Measurements from ENCODE around the gene RAPGEF4.

- TF ChIP-seq GATA2 (IDR thresholded peaks at IDR 0.05; ENCODE audit: low read depth, low read length) (no peak), GATA3 (IDR thresholded peaks at IDR 0.05; ENCODE audit: low read depth, low read length) (no peak)
These were observed 312.9 kb downstream of the RAPGEF4 start for GRCh38 chr2:173048522-173048896.
